NT2/D1 (cell line): ENCODE measurements around the gene UGT2B28.
"Not testable (repeated sequence)": the region's sequence is repeated elsewhere in the genome, so short reads cannot be mapped to it uniquely, and the experiment has no call there.

Source experiments
- DNase-seq: peaks from one replicate; pipeline ENCODE4 v3.0.0-alpha.2; 2011; ENCODE audit warnings: low read depth, low spot score
- H3K27me3 ChIP-seq: 2 replicates; pipeline ENCODE4 v1.6.0; 2011; ENCODE audit warnings: mild to moderate bottlenecking; ENCODE audit not compliant: insufficient read length, insufficient read depth
- H3K36me3 ChIP-seq: 2 replicates; pipeline ENCODE4 v1.6.1; 2011; ENCODE audit warnings: mild to moderate bottlenecking, low read length, mixed read lengths; ENCODE audit not compliant: insufficient read depth, insufficient read length
- H3K4me1 ChIP-seq: 2 replicates; pipeline ENCODE4 v1.5.1; 2011; ENCODE audit not compliant: insufficient read depth, insufficient read length
- H3K4me3 ChIP-seq: 2 replicates; pipeline ENCODE4 v1.5.1; 2011; ENCODE audit warnings: low read depth; ENCODE audit not compliant: insufficient read length
- H3K9ac ChIP-seq: 2 replicates; pipeline ENCODE4 v1.6.0; 2011; ENCODE audit warnings: low read depth; ENCODE audit not compliant: insufficient read length
- H3K9me3 ChIP-seq: 2 replicates; pipeline ENCODE4 v1.5.1; 2011; ENCODE audit warnings: mild to moderate bottlenecking, low read length; ENCODE audit not compliant: insufficient read depth
- SUZ12 ChIP-seq: IDR thresholded peaks from 2 replicates; pipeline ENCODE4 v1.6.1; 2011; ENCODE audit not compliant: insufficient read length, insufficient read depth; ENCODE audit errors: extremely low read depth
- YY1 ChIP-seq: IDR thresholded peaks from 2 replicates; pipeline ENCODE4 v1.6.1; 2011; ENCODE audit not compliant: insufficient read length, insufficient read depth
- ZNF274 ChIP-seq: IDR thresholded peaks from 2 replicates; pipeline ENCODE4 v1.6.1; 2011; ENCODE audit warnings: mild to moderate bottlenecking, low read depth, low read length

The UGT2B28 gene

GRCh38 chr4:69309549-69310076, 29.3 kb downstream of the UGT2B28 start:
- H3K36me3 ChIP-seq, DNase-seq, H3K9ac ChIP-seq, H3K9me3 ChIP-seq, H3K4me1 ChIP-seq, H3K4me3 ChIP-seq, H3K27me3 ChIP-seq: not testable (repeated sequence)

GRCh38 chr4:69310262-69310661, 30.0 kb downstream of the UGT2B28 start:
- H3K36me3 ChIP-seq, H3K4me1 ChIP-seq, DNase-seq, H3K9me3 ChIP-seq, H3K27me3 ChIP-seq, H3K4me3 ChIP-seq, H3K9ac ChIP-seq: not testable (repeated sequence)

DNA sequence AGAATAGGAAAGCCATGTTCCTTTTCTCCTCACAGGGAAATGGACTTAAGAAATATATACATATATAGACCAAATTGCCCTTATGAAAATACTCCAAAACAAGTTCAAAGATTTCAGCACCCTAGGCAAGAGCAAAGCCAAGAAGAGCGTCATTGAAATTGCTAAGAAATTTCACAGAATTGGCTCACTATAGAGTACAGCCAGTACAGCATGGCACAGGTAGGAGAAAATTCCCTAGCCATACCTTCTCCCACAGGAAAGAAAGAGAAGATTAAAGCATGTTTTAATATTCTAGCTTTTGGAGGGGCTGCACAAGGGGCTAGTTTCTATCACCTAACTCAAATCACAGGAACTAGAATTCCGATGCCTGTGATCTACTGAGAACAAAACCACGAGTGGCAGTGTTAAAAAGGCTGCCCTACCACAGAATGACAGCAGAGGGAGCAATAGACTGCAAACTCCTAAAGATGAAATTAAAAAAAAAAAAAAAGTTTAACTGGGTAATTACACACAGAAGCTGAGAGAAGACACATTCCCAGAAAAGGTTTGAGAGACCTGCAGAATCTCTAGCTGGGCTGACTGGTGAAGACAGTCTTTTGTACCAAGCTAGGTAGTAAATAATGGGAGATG, 37.5 kb downstream of the UGT2B28 start:
- H3K4me3 ChIP-seq, H3K9me3 ChIP-seq, H3K4me1 ChIP-seq, DNase-seq, H3K9ac ChIP-seq, H3K27me3 ChIP-seq, H3K36me3 ChIP-seq: not testable (repeated sequence)

DNA sequence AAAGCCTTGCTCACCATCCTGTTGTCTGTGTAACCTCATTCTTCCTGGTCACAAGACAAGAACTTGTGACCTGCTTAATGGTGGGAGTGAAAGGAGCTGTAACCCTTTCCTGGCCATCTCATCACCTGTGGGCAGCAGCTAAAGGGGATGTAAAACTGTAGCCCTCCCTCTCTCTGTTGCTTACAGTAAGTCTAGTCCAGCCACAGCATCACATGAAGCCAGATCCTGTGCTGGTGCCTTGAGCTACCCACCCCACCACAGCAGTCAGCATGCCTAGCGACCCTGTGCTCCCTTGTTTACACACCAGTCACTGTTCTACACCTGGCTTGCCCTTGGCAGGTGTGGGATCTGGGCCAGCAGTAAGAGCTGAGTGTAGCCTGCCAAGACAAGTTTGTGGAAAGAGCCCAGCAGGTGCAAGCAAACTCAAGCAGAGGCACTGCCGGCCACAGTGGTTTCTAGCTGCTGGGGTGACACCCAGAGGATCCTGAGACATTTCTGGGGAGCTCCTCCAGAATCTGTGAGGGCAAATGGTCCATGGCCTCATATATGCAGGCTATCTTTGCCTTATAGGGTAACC, 41.0 kb downstream of the UGT2B28 start:
- Histone ChIP-seq H3K9ac (no peak overlapping the region), H3K36me3 (no peaks in the 10 kb centered on the region), H3K27me3 (no peaks in the 10 kb centered on the region), H3K9me3 (no peaks in the 10 kb centered on the region), H3K4me1 (no peaks in the 10 kb centered on the region), H3K4me3 (no peak overlapping the region)
- TF ChIP-seq ZNF274 (no peak), YY1 (no peak), SUZ12 (no peak)
- no peak for DNase-seq

- H3K27me3 ChIP-seq = no peaks in the 10 kb centered on the region
- DNase-seq = no peak
- no peak overlapping the region for H3K4me3 ChIP-seq
- no peaks in the 10 kb centered on the region for H3K4me1 ChIP-seq
- H3K36me3 ChIP-seq = no peaks in the 10 kb centered on the region
- TF ChIP-seq SUZ12 (no peak), ZNF274 (no peak), YY1 (no peak)
- H3K9me3 ChIP-seq = no peaks in the 10 kb centered on the region
- no peak overlapping the region for H3K9ac ChIP-seq
These were observed 41.8 kb downstream of the UGT2B28 start for GRCh38 chr4:69322055-69322454.

GRCh38 chr4:69323284-69323683, 43.0 kb downstream of the UGT2B28 start:
- H3K36me3 ChIP-seq = no peaks in the 10 kb centered on the region
- H3K4me3 ChIP-seq = no peak overlapping the region
- DNase-seq = no peak
- no peaks in the 10 kb centered on the region for H3K4me1 ChIP-seq
- no peaks in the 10 kb centered on the region for H3K27me3 ChIP-seq
- H3K9ac ChIP-seq = no peak overlapping the region
- TF ChIP-seq ZNF274 = no peak
- TF ChIP-seq YY1 = no peak
- no peak for TF ChIP-seq SUZ12
- H3K9me3 ChIP-seq = no peaks in the 10 kb centered on the region

- no peak for DNase-seq
- Histone ChIP-seq H3K4me3 (no peak overlapping the region), H3K9ac (no peak overlapping the region), H3K4me1 (no peaks in the 10 kb centered on the region), H3K9me3 (no peaks in the 10 kb centered on the region), H3K36me3 (no peaks in the 10 kb centered on the region), H3K27me3 (no peaks in the 10 kb centered on the region)
- TF ChIP-seq YY1 = no peak
- TF ChIP-seq SUZ12 = no peak
- no peak for TF ChIP-seq ZNF274
These were observed 50.2 kb downstream of the UGT2B28 start for GRCh38 chr4:69330345-69331047.

DNA sequence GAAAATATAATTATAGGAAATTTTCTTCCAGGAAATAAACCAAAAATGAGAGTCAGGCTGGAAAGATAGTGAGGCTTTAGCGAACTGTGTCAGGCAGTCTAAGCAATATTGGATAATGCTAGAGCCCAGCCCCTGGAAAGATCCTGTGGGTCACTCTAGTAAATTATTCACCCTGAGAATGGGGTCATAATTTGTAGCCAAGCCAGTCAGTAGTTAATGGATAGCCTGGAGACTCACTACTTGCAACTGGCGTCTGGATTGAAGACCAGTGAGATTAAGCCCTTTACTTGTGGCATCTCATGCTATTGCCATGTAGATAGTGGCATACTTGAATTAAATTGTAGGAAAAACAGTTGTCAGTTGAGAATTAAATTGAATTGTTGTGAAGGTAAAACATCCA, 51.0 kb downstream of the UGT2B28 start:
- H3K4me1 ChIP-seq, DNase-seq, H3K9me3 ChIP-seq, H3K4me3 ChIP-seq, H3K27me3 ChIP-seq, H3K36me3 ChIP-seq, H3K9ac ChIP-seq: not testable (repeated sequence)

- H3K27me3 ChIP-seq, H3K9ac ChIP-seq, DNase-seq, H3K4me3 ChIP-seq, H3K4me1 ChIP-seq, H3K9me3 ChIP-seq, H3K36me3 ChIP-seq: not testable (repeated sequence)
These were observed 55.2 kb downstream of the UGT2B28 start for GRCh38 chr4:69335485-69335884.

- not testable (repeated sequence) for H3K4me1 ChIP-seq, H3K4me3 ChIP-seq, H3K9ac ChIP-seq, DNase-seq, H3K27me3 ChIP-seq, H3K9me3 ChIP-seq, H3K36me3 ChIP-seq
These were observed 62.8 kb downstream of the UGT2B28 start for GRCh38 chr4:69343114-69343513.
